NCI-H1694 treated with DMSO at 0.1 percent for 48 hours (cell line): ENCODE results near the gene MS4A6A.
"Not testable (repeated sequence)": the region's sequence is repeated elsewhere in the genome, so short reads cannot be mapped to it uniquely, and the experiment has no call there.

Experiments used
- DNase-seq: peaks from one replicate; lab custom pipeline; 2025; lab: John Stamatoyannopoulos, UW

Gene MS4A6A

GRCh38 chr11:60183591-60184205 is 815 bp upstream of the MS4A6A start:
- DNase-seq = no peak

DNA sequence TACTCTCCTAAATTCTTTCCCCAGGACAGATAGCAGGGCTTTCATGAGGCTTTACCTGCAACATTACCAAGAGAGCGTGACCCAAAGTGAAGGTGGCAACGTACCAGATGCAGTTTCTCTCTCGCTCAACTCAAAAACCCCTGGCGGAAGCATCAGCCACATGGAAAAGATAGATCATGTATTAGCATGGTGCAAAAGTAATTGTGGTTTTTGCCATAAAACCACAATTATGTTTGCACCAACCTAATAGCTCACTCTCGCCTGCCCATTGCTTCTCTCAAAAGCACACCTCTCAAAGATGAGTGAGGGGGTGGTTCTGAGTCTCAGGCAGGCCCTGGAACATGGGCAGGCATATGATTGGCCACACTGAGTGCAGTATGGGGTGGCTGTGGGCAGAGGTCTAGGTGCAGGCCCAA is 7.0 kb downstream of the MS4A6A start:
- no peak for DNase-seq

- DNase-seq = no peak
These were observed 10.9 kb downstream of the MS4A6A start for GRCh38 chr11:60172011-60172410.

GRCh38 chr11:60170566-60170965 is 12.3 kb downstream of the MS4A6A start:
- no peak for DNase-seq

GRCh38 chr11:60169264-60169915 is 13.5 kb downstream of the MS4A6A start:
- DNase-seq = no peak

- DNase-seq = no peak
These were observed 14.6 kb downstream of the MS4A6A start for GRCh38 chr11:60168306-60168705.

GRCh38 chr11:60165951-60166350 is 16.9 kb downstream of the MS4A6A start:
- DNase-seq = no peak

DNA sequence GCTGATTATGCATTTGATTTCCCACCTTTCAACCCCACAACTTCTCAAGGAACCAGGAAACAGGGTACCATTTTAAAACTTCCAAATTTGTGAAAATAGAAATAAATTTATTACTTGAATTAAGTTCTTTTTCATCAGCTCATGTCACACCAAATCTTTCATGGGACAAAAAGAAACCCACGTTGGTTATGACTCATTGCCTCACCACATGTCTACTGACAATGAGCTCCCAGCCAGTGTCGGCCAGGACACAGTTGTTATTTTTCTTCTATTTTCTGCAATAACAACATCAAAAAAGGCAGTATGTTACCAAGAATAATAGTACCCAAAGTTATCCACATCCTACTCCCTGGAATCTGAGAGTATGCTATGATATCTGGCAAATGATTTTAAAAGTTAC is 17.3 kb downstream of the MS4A6A start:
- DNase-seq = no peak

GRCh38 chr11:60164550-60165075 is 18.3 kb downstream of the MS4A6A start:
- DNase-seq = no peak

- no peak for DNase-seq
These were observed 21.1 kb downstream of the MS4A6A start for GRCh38 chr11:60161766-60162165.

- no peak for DNase-seq
These were observed 21.8 kb downstream of the MS4A6A start for GRCh38 chr11:60161107-60161506.

DNA sequence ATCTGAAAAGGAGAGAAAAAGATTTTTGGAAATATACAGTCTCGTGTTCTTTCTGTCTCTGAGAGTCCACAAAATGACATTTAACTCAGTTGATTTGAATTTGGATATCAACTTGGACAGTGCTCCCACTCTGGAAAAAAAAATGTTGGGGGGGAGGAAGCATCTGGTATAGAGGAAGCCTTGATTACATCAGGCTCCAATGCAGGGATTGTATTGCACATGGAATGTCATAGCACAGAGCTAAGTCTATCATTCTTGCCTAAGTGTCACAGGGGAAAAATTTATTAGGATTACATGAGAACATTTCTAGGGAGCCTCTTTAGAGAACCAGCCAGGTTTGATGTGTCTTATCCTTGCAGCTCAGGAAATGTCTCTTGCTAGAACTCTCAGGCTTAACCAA is 23.0 kb downstream of the MS4A6A start:
- DNase-seq = no peak

DNA sequence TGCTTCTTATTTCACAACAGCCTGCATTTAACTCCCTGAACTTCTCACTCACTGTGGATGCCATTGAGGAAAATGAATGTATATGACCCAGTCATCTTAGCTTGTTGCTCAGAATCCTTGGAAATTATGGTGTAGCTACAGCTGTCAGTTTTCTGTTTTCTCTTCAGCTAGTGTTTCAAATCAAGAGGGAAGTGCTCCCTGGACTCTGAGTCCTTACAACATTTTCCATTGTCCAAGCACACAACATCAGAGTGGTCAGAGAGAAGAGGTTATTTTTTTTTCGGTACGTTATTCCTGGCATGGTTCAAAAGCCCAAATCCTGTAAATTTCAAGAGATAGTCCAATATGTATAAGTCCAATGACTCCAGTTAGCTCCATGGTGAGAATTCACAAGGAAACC is 23.6 kb downstream of the MS4A6A start:
- DNase-seq = no peak

DNA sequence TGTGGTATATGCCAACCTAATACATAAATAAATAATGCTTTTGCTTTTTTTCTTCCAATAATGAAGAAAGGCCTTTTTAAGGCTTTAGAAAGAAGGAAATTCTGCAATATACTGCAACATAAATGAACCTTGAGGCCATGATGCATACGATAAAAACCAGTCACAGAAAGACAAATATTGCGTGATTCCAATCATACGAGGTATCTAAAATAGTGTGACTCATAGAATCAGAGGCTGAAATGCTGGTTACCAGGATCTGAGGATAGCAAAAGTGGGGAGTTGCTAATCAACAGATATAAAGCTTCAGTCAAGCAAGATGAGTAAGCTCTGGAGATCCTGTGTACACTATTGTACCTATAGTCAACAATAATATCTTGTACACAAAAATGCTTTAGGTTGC is 24.2 kb downstream of the MS4A6A start:
- DNase-seq = no peak

DNA sequence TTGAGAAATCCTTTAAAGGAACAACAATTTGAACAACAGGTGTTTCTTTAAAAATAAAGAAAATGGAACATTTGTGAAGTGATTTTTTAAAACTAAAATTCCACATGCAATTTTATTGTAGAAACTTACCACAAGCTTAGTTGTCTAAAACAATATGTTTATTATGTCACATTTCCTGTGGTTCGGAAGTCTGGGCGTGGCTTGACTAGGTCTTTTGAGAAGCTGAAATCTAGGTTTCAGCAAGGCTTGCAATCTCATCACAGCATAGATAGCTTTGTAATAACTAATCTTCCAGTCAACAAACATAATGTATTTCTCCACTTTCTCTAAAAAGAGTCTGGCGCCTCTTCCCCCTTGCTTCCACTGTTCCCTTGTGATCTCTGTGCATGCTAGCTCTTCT is 27.0 kb downstream of the MS4A6A start:
- no peak for DNase-seq

- not testable (repeated sequence) for DNase-seq
These were observed 30.2 kb downstream of the MS4A6A start for GRCh38 chr11:60152727-60153126.

- no peak for DNase-seq
These were observed 32.6 kb downstream of the MS4A6A start for GRCh38 chr11:60150279-60150678.

DNA sequence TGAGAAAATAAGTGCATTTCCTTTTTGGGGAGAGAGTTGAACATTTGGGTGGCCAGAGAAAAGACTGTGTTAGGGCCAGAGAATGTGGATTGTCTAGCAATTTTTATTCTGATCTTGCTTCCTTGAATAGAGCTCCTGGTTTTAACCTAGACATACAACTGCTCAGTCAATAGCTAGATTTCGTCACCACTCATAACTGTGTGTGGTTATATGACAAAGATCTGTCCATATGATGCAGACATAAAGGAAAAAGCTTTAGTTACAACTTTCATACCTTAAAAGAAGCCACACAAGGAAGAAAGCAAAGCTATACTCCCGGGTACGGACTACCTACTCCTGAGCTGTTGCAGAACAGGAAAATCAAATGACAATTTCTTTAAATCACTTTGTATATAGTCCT is 37.2 kb downstream of the MS4A6A start:
- no peak for DNase-seq

- no peak for DNase-seq
These were observed 39.1 kb downstream of the MS4A6A start for GRCh38 chr11:60143768-60144167.

GRCh38 chr11:60133917-60134316 is 49.0 kb downstream of the MS4A6A start:
- no peak for DNase-seq

GRCh38 chr11:60131912-60132311 is 51.0 kb downstream of the MS4A6A start:
- DNase-seq = no peak

- DNase-seq = no peak
These were observed 52.4 kb downstream of the MS4A6A start for GRCh38 chr11:60130496-60130895.

DNA sequence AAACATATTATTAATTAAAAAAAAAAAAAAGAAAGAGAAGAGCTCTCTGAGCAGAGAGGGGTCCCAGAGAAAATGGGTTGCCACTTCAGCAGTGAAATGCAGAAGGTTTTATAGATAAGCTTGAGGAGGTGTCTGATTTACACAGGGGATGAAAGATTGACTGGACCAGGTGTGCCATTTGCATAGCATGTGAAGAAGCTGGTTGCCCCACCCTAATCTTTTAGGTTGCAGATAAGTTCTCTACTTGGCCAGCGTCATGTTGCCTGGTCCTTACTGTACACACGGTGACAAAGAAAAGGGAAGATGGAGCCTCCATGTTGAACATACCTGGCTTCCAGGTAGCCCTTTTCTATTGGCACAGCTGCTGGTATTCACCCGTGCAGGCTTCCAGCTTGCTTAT is 53.0 kb downstream of the MS4A6A start:
- no peak for DNase-seq

DNA sequence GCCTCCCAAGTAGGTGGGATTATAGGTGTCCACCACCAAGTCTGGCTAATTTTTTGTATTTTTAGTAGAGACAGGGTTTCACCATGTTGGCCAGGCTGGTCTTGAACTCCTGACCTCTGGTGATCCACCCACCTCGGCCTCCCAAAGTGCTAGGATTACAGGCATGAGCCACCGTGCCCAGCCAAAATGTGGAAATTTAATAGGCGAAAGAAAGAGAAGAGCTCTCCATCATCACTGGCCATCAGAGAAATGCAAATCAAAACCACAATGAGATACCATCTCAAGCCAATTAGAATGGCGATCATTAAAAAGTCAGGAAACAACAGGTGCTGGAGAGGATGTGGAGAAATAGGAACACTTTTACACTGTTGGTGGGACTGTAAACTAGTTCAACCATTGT is 54.0 kb downstream of the MS4A6A start:
- not testable (repeated sequence) for DNase-seq
